Stimulated activated naive CD8-positive, alpha-beta T cell treated with anti-CD3 and anti-CD28 coated beads, Interleukin-15, Interleukin-2, amounts not matched to agents 100 U/mL and 50 U/mL, for 24 hours (primary cell): Measurements from ENCODE around the gene FABP1.

Source experiments
- ATAC-seq: fragments of 150-1000 bp; cut with Tn5 transposase; one replicate; pipeline ENCODE4 v1.10.0; 2021
- DNase-seq: peaks from one replicate; pipeline ENCODE4 v3.0.0; 2021

FABP1 gene

GRCh38 chr2:88081924-88082608 is 45.8 kb downstream of the FABP1 start:
- no peak for DNase-seq
- ATAC-seq, result no peak

GRCh38 chr2:88080545-88080944 is 47.3 kb downstream of the FABP1 start:
- ATAC-seq (no peak), DNase-seq (no peak)

- DNase-seq, result no peak
- ATAC-seq, result no peak
These were observed 49.2 kb downstream of the FABP1 start for GRCh38 chr2:88078643-88079172.

- ATAC-seq (no peak), DNase-seq (no peak)
These were observed 50.8 kb downstream of the FABP1 start for GRCh38 chr2:88077080-88077479.

- no peak for DNase-seq
- no peak for ATAC-seq
These were observed 53.0 kb downstream of the FABP1 start for GRCh38 chr2:88074854-88075292.

- no peak for ATAC-seq
- DNase-seq, result no peak
These were observed 53.7 kb downstream of the FABP1 start for GRCh38 chr2:88074150-88074549.
